HG03139 (cell line): ENCODE results near the gene PCSK6.

Experiments used
- ATAC-seq: cut with Tn5 transposase; IDR thresholded peaks from one replicate; pipeline ENCODE4 v1.9.1; 2021; ENCODE audit not compliant: unreplicated experiment

The PCSK6 gene

GRCh38 chr15:101483462-101483861 lies 6.0 kb downstream of the PCSK6 start:
- ATAC-seq: no peak

GRCh38 chr15:101482526-101483371 lies 6.8 kb downstream of the PCSK6 start:
- no peak for ATAC-seq

- no peak for ATAC-seq
These were observed 7.5 kb downstream of the PCSK6 start for GRCh38 chr15:101481917-101482525.

- ATAC-seq: no peak
These were observed 8.2 kb downstream of the PCSK6 start for GRCh38 chr15:101481381-101481705.

GRCh38 chr15:101480613-101481380 lies 8.7 kb downstream of the PCSK6 start:
- no peak for ATAC-seq

GRCh38 chr15:101479851-101480612 lies 9.5 kb downstream of the PCSK6 start:
- ATAC-seq: no peak

- no peak for ATAC-seq
These were observed 10.1 kb downstream of the PCSK6 start for GRCh38 chr15:101479342-101479845.

GRCh38 chr15:101478701-101479341 lies 10.7 kb downstream of the PCSK6 start:
- ATAC-seq: no peak

- no peak for ATAC-seq
These were observed 11.6 kb downstream of the PCSK6 start for GRCh38 chr15:101477851-101478362.

GRCh38 chr15:101476756-101477155 lies 12.8 kb downstream of the PCSK6 start:
- no peak for ATAC-seq

- ATAC-seq: no peak
These were observed 14.5 kb downstream of the PCSK6 start for GRCh38 chr15:101474983-101475382.

GRCh38 chr15:101474233-101474632 lies 15.3 kb downstream of the PCSK6 start:
- no peak for ATAC-seq

- ATAC-seq: no peak
These were observed 17.5 kb downstream of the PCSK6 start for GRCh38 chr15:101472033-101472432.

- ATAC-seq: no peak
These were observed 18.8 kb downstream of the PCSK6 start for GRCh38 chr15:101470548-101471239.

GRCh38 chr15:101469520-101470288 lies 19.8 kb downstream of the PCSK6 start:
- no peak for ATAC-seq

GRCh38 chr15:101466188-101466587 lies 23.3 kb downstream of the PCSK6 start:
- ATAC-seq: no peak

- no peak for ATAC-seq
These were observed 24.4 kb downstream of the PCSK6 start for GRCh38 chr15:101464999-101465669.

GRCh38 chr15:101464256-101464998 lies 25.1 kb downstream of the PCSK6 start:
- ATAC-seq: no peak
